GM23338 (cell line): Measurements from ENCODE around the gene RBM7. TPM values are rescaled to one million over a fixed set of nuclear protein-coding genes. Genes with fewer than 3 reads are reported as not detected.

Experiments
- ATAC-seq: fragments of 200-7000 bp; cut with Tn5 transposase; 3 replicates; pipeline ENCODE4 v1.9.1; 2020
- DNase-seq: peaks from one replicate; pipeline ENCODE4 v3.0.0-alpha.2; 2015; ENCODE audit warnings: low spot score
- H2AFZ ChIP-seq: fragments of 200-600 bp; sonication (generic); 2 replicates; pipeline ENCODE4 v1.8.0; 2016; ENCODE audit warnings: antibody characterized with exemption, mild to moderate bottlenecking, moderate library complexity
- H3F3A ChIP-seq: fragments of 200-600 bp; sonication (generic); replicated peaks from 2 replicates; pipeline ENCODE4 v1.8.0; 2017; ENCODE audit warnings: antibody characterized with exemption, mixed run types, low read depth
- H3K27ac ChIP-seq: fragments of 200-600 bp; sonication (generic); 2 replicates; pipeline ENCODE4 v1.6.1; 2016; ENCODE audit warnings: low read depth
- H3K27me3 ChIP-seq: fragments of 200-600 bp; sonication (generic); 2 replicates; pipeline ENCODE4 v1.8.0; 2016; ENCODE audit warnings: mild to moderate bottlenecking, mixed run types, moderate library complexity; ENCODE audit not compliant: insufficient read depth
- H3K36me3 ChIP-seq: fragments of 200-600 bp; sonication (generic); 2 replicates; pipeline ENCODE4 v1.8.0; 2016; ENCODE audit warnings: mild to moderate bottlenecking; ENCODE audit not compliant: insufficient read depth
- H3K4me1 ChIP-seq: fragments of 200-600 bp; sonication (generic); 2 replicates; pipeline ENCODE4 v1.8.0; 2016; ENCODE audit warnings: mild to moderate bottlenecking, moderate library complexity; ENCODE audit not compliant: insufficient read depth
- H3K4me2 ChIP-seq: fragments of 200-600 bp; sonication (generic); 2 replicates; pipeline ENCODE4 v1.7.1; 2017; ENCODE audit warnings: mixed run types
- H3K4me3 ChIP-seq: fragments of 200-600 bp; sonication (generic); 2 replicates; pipeline ENCODE4 v1.6.1; 2016; ENCODE audit warnings: mixed run types
- H3K79me2 ChIP-seq: fragments of 200-600 bp; sonication (generic); replicated peaks from 2 replicates; pipeline ENCODE4 v1.8.0; 2017; ENCODE audit warnings: mild to moderate bottlenecking; ENCODE audit not compliant: insufficient read depth
- H3K9me2 ChIP-seq: fragments of 200-600 bp; sonication (generic); 2 replicates; pipeline ENCODE4 v1.8.0; 2017; ENCODE audit not compliant: insufficient read depth
- H4K20me1 ChIP-seq: fragments of 200-600 bp; sonication (generic); replicated peaks from 2 replicates; pipeline ENCODE4 v1.8.0; 2017; ENCODE audit warnings: mild to moderate bottlenecking; ENCODE audit not compliant: insufficient read depth
- H3K27ac Mint-ChIP-seq: 2 replicates; pipeline ENCODE4 v1.8.0; 2020; ENCODE audit warnings: inconsistent platforms, mild to moderate bottlenecking, moderate library complexity, mixed read lengths
- H3K27me3 Mint-ChIP-seq: 3 replicates; pipeline ENCODE4 v1.8.0; 2022; ENCODE audit warnings: low read depth, mild to moderate bottlenecking, moderate library complexity, mixed read lengths, inconsistent platforms; ENCODE audit not compliant: insufficient read depth, poor library complexity
- H3K36me3 Mint-ChIP-seq: 3 replicates; pipeline ENCODE4 v1.8.0; 2021; ENCODE audit warnings: low read depth, mild to moderate bottlenecking, inconsistent platforms, moderate library complexity, mixed read lengths
- H3K4me1 Mint-ChIP-seq: 3 replicates; pipeline ENCODE4 v1.8.0; 2020; ENCODE audit warnings: mild to moderate bottlenecking, inconsistent platforms, mixed read lengths
- H3K4me3 Mint-ChIP-seq: 3 replicates; pipeline ENCODE4 v1.8.0; 2021; ENCODE audit warnings: moderate library complexity, mild to moderate bottlenecking, inconsistent platforms, mixed read lengths
- H3K9me3 Mint-ChIP-seq: 3 replicates; pipeline ENCODE4 v1.8.0; 2020; ENCODE audit warnings: moderate library complexity, mild to moderate bottlenecking, inconsistent platforms, mixed read lengths
- CREB1 ChIP-seq: fragments of 250-450 bp; sonication (Bioruptor Pico); IDR thresholded peaks from 2 replicates; pipeline ENCODE4 v1.5.0; 2020; ENCODE audit warnings: low read depth, mild to moderate bottlenecking, moderate library complexity
- POLR2AphosphoS5 ChIP-seq: IDR thresholded peaks from 2 replicates; pipeline ENCODE4 v1.6.1; 2016; ENCODE audit warnings: antibody characterized with exemption, low read depth
- STAT1 ChIP-seq: IDR thresholded peaks from one replicate; pipeline ENCODE4 v1.6.1; 2016; ENCODE audit warnings: antibody characterized with exemption; ENCODE audit not compliant: unreplicated experiment
- ZNF114 ChIP-seq: fragments of 250-450 bp; sonication (Bioruptor Pico); IDR thresholded peaks from 2 replicates; pipeline ENCODE4 v1.5.0; 2020; ENCODE audit warnings: mild to moderate bottlenecking, moderate library complexity
- polyA plus RNA-seq: library from polyadenylated mRNA; unstranded; fragments of >200 nt; fragmentation: Nextera tagmentation; extraction: Ambion mirVana; gene quantifications from 2 replicates; pipeline ENCODE4 v1.2.1, GENCODE V29; 2016
- total RNA-seq: library from RNA; depleted of rRNA; stranded (reverse); fragments of >200 nt; shearing (Covaris generic); gene quantifications from 2 replicates; pipeline ENCODE4 v1.2.3, GENCODE V29; 2014
- TF ChIP-seq, protein P1 (sequence below): fragments of 250-450 bp; sonication (Bioruptor Pico); IDR thresholded peaks from 2 replicates; pipeline ENCODE4 v1.5.0; 2020; ENCODE audit warnings: mild to moderate bottlenecking, moderate library complexity
- TF ChIP-seq, protein P2 (sequence below), 2 experiments: fragments of 200-600 bp in 1 of 2; sonication (generic) in 1 of 2; conservative IDR thresholded peaks; 2 replicates each; pipeline versions ENCODE4 v1.5.1 to v1.6.1; 2016 to 2017; ENCODE audit warnings: antibody characterized with exemption in 2 of 2, low read depth in 2 of 2, mild to moderate bottlenecking in 2 of 2, moderate library complexity in 1 of 2
- TF ChIP-seq, protein P3 (sequence below): IDR thresholded peaks from one replicate; pipeline ENCODE4 v1.6.1; 2018; ENCODE audit warnings: antibody characterized with exemption; ENCODE audit not compliant: unreplicated experiment

RBM7 gene
- total and polyA plus RNA-seq, 2 experiments from 2014 or later: 31.5 to 57.2 TPM

DNA sequence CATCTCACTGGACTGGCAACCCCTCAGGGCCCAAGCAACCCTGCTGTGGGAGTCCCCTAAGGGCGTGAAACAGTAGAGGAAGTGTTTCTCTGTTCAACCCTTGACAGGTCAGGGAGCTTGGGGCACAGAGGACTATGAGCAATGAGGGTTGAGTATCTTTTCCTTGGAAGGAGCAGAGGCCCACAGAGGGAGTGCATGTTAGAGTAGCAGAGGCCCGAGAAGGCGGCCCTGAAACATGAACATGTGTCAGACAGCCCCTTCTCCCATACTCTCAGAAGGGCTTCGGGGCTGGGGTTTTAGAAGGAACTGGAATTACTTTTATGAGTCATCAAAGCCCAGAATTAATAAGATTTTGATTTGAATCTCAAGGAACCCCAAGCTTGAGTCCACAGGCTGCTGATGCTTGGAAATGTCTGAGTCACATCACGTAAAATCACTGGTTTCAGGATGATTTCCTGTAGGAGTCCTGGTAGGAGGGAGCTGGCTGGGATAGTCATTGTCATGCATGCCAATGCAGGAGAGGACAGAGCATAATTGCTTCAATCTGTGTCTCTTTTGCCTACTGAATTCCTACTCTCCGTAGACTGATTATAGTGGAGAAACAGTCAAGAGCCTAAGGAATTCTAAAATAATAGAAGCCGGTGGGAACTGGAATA is 22.7 kb upstream of the RBM7 start:
- Mint-ChIP-seq H3K9me3 (peaks cover under 1% of the 10 kb centered on the region; the same call in 1 of the 3 replicates), H3K4me3 (no peak overlapping the region), H3K27ac (no peak overlapping the region), H3K36me3 (no peaks in the 10 kb centered on the region), H3K4me1 (peaks cover 13% of the 10 kb centered on the region), H3K27me3 (no peaks in the 10 kb centered on the region)
- Histone ChIP-seq H3K9me2 (peaks cover 3% of the 10 kb centered on the region; the same call in 1 of the 2 replicates), H3K4me3 (no peak overlapping the region), H4K20me1 (no peaks in the 10 kb centered on the region), H2AFZ (peak overlapping the region; percentile 66), H3K27me3 (no peaks in the 10 kb centered on the region), H3F3A (no peaks in the 10 kb centered on the region), H3K27ac (no peak overlapping the region), H3K4me1 (peaks cover 13% of the 10 kb centered on the region; the same call in 1 of the 2 replicates), H3K79me2 (no peaks in the 10 kb centered on the region), H3K4me2 (peak overlapping the region; percentile 55; the same call in 1 of the 2 replicates), H3K36me3 (no peaks in the 10 kb centered on the region)
- ATAC-seq: peak; percentile 71
- DNase-seq: peak; percentile 35
- TF ChIP-seq STAT1: no peak
- TF ChIP-seq, protein P1, sequence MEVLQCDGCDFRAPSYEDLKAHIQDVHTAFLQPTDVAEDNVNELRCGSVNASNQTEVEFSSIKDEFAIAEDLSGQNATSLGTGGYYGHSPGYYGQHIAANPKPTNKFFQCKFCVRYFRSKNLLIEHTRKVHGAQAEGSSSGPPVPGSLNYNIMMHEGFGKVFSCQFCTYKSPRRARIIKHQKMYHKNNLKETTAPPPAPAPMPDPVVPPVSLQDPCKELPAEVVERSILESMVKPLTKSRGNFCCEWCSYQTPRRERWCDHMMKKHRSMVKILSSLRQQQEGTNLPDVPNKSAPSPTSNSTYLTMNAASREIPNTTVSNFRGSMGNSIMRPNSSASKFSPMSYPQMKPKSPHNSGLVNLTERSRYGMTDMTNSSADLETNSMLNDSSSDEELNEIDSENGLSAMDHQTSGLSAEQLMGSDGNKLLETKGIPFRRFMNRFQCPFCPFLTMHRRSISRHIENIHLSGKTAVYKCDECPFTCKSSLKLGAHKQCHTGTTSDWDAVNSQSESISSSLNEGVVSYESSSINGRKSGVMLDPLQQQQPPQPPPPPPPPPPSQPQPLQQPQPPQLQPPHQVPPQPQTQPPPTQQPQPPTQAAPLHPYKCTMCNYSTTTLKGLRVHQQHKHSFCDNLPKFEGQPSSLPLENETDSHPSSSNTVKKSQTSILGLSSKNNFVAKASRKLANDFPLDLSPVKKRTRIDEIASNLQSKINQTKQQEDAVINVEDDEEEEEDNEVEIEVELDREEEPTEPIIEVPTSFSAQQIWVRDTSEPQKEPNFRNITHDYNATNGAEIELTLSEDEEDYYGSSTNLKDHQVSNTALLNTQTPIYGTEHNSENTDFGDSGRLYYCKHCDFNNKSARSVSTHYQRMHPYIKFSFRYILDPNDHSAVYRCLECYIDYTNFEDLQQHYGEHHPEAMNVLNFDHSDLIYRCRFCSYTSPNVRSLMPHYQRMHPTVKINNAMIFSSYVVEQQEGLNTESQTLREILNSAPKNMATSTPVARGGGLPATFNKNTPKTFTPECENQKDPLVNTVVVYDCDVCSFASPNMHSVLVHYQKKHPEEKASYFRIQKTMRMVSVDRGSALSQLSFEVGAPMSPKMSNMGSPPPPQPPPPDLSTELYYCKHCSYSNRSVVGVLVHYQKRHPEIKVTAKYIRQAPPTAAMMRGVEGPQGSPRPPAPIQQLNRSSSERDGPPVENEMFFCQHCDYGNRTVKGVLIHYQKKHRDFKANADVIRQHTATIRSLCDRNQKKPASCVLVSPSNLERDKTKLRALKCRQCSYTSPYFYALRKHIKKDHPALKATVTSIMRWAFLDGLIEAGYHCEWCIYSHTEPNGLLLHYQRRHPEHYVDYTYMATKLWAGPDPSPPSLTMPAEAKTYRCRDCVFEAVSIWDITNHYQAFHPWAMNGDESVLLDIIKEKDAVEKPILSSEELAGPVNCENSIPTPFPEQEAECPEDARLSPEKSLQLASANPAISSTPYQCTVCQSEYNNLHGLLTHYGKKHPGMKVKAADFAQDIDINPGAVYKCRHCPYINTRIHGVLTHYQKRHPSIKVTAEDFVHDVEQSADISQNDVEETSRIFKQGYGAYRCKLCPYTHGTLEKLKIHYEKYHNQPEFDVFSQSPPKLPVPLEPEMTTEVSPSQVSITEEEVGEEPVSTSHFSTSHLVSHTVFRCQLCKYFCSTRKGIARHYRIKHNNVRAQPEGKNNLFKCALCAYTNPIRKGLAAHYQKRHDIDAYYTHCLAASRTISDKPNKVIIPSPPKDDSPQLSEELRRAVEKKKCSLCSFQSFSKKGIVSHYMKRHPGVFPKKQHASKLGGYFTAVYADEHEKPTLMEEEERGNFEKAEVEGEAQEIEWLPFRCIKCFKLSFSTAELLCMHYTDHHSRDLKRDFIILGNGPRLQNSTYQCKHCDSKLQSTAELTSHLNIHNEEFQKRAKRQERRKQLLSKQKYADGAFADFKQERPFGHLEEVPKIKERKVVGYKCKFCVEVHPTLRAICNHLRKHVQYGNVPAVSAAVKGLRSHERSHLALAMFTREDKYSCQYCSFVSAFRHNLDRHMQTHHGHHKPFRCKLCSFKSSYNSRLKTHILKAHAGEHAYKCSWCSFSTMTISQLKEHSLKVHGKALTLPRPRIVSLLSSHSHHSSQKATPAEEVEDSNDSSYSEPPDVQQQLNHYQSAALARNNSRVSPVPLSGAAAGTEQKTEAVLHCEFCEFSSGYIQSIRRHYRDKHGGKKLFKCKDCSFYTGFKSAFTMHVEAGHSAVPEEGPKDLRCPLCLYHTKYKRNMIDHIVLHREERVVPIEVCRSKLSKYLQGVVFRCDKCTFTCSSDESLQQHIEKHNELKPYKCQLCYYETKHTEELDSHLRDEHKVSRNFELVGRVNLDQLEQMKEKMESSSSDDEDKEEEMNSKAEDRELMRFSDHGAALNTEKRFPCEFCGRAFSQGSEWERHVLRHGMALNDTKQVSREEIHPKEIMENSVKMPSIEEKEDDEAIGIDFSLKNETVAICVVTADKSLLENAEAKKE (CRISPR knock-in tag): 0 out of 2 replicates have a peak, but pooled peaks have one; percentile 31

DNA sequence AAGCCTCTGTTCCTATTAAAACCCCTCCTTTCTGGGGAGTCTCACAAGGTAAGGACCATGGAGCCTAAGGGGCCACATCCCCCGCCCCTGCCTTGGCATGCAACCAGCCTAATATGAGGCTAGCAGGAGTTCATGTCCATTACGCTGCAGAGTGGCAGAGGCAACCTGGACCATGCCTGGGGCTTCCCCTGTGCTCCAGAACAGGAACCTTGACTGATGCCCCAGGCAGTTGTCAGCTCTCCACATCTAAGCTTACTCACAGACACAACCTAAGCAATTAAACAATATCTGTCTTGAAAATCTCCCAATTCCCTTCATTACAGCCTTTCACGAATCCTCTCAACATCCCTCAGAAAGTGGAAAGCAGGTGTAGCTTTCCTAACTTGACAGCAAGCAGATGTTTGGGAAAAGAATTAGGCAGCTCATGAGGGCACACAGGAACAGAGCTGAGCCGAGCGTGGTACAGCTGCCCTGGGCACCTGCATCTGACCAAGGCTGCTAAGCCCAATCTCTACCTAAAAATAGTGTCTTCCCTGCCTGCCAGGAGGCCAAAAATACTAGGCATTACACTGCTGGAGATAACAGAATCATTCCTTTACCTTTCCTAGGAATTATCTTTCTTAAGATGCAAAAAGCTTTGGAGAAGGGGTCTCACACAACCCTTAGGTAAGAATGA is 20.9 kb upstream of the RBM7 start:
- H4K20me1 ChIP-seq: no peaks in the 10 kb centered on the region
- H3K36me3 ChIP-seq: no peaks in the 10 kb centered on the region
- Mint-ChIP-seq H3K36me3 (no peaks in the 10 kb centered on the region; the same call in 2 of the 3 replicates), H3K9me3 (peaks cover 8% of the 10 kb centered on the region; the same call in 2 of the 3 replicates), H3K27me3 (no peaks in the 10 kb centered on the region), H3K4me3 (no peak overlapping the region), H3K27ac (no peak overlapping the region), H3K4me1 (peaks cover 13% of the 10 kb centered on the region)
- peaks cover 6% of the 10 kb centered on the region; the same call in 1 of the 2 replicates for H3K9me2 ChIP-seq
- no peaks in the 10 kb centered on the region for H3F3A ChIP-seq
- no peaks in the 10 kb centered on the region for H3K79me2 ChIP-seq
- TF ChIP-seq POLR2AphosphoS5 (no peak), ZNF114 (CRISPR knock-in tag) (no peak), CREB1 (CRISPR knock-in tag) (no peak), STAT1 (no peak)
- TF ChIP-seq, protein P2, sequence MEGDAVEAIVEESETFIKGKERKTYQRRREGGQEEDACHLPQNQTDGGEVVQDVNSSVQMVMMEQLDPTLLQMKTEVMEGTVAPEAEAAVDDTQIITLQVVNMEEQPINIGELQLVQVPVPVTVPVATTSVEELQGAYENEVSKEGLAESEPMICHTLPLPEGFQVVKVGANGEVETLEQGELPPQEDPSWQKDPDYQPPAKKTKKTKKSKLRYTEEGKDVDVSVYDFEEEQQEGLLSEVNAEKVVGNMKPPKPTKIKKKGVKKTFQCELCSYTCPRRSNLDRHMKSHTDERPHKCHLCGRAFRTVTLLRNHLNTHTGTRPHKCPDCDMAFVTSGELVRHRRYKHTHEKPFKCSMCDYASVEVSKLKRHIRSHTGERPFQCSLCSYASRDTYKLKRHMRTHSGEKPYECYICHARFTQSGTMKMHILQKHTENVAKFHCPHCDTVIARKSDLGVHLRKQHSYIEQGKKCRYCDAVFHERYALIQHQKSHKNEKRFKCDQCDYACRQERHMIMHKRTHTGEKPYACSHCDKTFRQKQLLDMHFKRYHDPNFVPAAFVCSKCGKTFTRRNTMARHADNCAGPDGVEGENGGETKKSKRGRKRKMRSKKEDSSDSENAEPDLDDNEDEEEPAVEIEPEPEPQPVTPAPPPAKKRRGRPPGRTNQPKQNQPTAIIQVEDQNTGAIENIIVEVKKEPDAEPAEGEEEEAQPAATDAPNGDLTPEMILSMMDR (conservative IDR thresholded peaks at IDR 0.05; ENCODE audit: low read depth in 2 of 2): no peak
- TF ChIP-seq, protein P3, sequence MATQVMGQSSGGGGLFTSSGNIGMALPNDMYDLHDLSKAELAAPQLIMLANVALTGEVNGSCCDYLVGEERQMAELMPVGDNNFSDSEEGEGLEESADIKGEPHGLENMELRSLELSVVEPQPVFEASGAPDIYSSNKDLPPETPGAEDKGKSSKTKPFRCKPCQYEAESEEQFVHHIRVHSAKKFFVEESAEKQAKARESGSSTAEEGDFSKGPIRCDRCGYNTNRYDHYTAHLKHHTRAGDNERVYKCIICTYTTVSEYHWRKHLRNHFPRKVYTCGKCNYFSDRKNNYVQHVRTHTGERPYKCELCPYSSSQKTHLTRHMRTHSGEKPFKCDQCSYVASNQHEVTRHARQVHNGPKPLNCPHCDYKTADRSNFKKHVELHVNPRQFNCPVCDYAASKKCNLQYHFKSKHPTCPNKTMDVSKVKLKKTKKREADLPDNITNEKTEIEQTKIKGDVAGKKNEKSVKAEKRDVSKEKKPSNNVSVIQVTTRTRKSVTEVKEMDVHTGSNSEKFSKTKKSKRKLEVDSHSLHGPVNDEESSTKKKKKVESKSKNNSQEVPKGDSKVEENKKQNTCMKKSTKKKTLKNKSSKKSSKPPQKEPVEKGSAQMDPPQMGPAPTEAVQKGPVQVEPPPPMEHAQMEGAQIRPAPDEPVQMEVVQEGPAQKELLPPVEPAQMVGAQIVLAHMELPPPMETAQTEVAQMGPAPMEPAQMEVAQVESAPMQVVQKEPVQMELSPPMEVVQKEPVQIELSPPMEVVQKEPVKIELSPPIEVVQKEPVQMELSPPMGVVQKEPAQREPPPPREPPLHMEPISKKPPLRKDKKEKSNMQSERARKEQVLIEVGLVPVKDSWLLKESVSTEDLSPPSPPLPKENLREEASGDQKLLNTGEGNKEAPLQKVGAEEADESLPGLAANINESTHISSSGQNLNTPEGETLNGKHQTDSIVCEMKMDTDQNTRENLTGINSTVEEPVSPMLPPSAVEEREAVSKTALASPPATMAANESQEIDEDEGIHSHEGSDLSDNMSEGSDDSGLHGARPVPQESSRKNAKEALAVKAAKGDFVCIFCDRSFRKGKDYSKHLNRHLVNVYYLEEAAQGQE: no peak
- no peaks in the 10 kb centered on the region for H3K27me3 ChIP-seq
- H3K27ac ChIP-seq: no peak overlapping the region
- H3K4me3 ChIP-seq: no peak overlapping the region
- H3K4me2 ChIP-seq: no peak overlapping the region
- H2AFZ ChIP-seq: no peak overlapping the region
- peaks cover 13% of the 10 kb centered on the region; the same call in 1 of the 2 replicates for H3K4me1 ChIP-seq
- ATAC-seq (no peak), DNase-seq (no peak)
